Kidney epithelial cell (primary cell): ENCODE measurements around the gene PTPRD. TPM values are rescaled to one million over a fixed set of nuclear protein-coding genes. Genes with fewer than 3 reads are reported as not detected.

Source experiments
- DNase-seq: peaks from one replicate; pipeline ENCODE4 v3.0.0-alpha.2; 2010; ENCODE audit warnings: low read depth
- H3K27me3 ChIP-seq: 2 replicates; pipeline ENCODE4 v1.6.0; 2011; ENCODE audit warnings: low read length; ENCODE audit not compliant: control insufficient read depth, insufficient read depth
- H3K36me3 ChIP-seq: 2 replicates; pipeline ENCODE4 v1.5.1; 2011; ENCODE audit warnings: low read length; ENCODE audit not compliant: control insufficient read depth, insufficient read depth
- H3K4me3 ChIP-seq: 2 replicates; pipeline ENCODE4 v1.5.1; 2011; ENCODE audit warnings: low read depth, mild to moderate bottlenecking, control low read depth, low read length
- CTCF ChIP-seq: IDR thresholded peaks from 2 replicates; pipeline ENCODE4 v1.5.1; 2011; ENCODE audit warnings: mild to moderate bottlenecking, moderate library complexity, low read length, control low read depth, inconsistent platforms; ENCODE audit not compliant: insufficient read depth, poor library complexity, severe bottlenecking
- total RNA-seq: library from RNA; depleted of rRNA; stranded (reverse); fragments of >200 nt; gene quantifications from 2 replicates; pipeline ENCODE4 v1.2.3, GENCODE V29; 2015

PTPRD gene
- total RNA-seq, 1 donor from 2014 or later = 18.8 TPM

- Histone ChIP-seq H3K36me3 (no peaks in the 10 kb centered on the region), H3K4me3 (no peak overlapping the region), H3K27me3 (no peaks in the 10 kb centered on the region)
- DNase-seq = peak; percentile 42
- no peak for TF ChIP-seq CTCF
These were observed 2246.5 kb downstream of the PTPRD start for GRCh38 chr9:8366161-8366926.

GRCh38 chr9:8365466-8366160 lies 2247.2 kb downstream of the PTPRD start:
- no peak for DNase-seq

GRCh38 chr9:8365029-8365428 lies 2247.8 kb downstream of the PTPRD start:
- peak; percentile 48 for DNase-seq
- Histone ChIP-seq H3K4me3 (no peak overlapping the region), H3K27me3 (no peaks in the 10 kb centered on the region), H3K36me3 (no peaks in the 10 kb centered on the region)
- no peak for TF ChIP-seq CTCF

More at GRCh38 chr9:8365466-8366160, 2247.2 kb downstream of the PTPRD start:
- TF ChIP-seq CTCF = no peak
- no peaks in the 10 kb centered on the region for H3K27me3 ChIP-seq
- H3K4me3 ChIP-seq = no peak overlapping the region
- H3K36me3 ChIP-seq = no peaks in the 10 kb centered on the region

- no peak for DNase-seq
- Histone ChIP-seq H3K27me3 (no peaks in the 10 kb centered on the region), H3K36me3 (no peaks in the 10 kb centered on the region), H3K4me3 (no peak overlapping the region)
- no peak for TF ChIP-seq CTCF
These were observed 2248.6 kb downstream of the PTPRD start for GRCh38 chr9:8364026-8364752.

GRCh38 chr9:8362250-8362649 lies 2250.6 kb downstream of the PTPRD start:
- TF ChIP-seq CTCF = no peak
- Histone ChIP-seq H3K4me3 (no peak overlapping the region), H3K36me3 (no peaks in the 10 kb centered on the region), H3K27me3 (no peaks in the 10 kb centered on the region)
- DNase-seq = no peak
